ENCODE measurements around the gene NRDC.

The NRDC gene

GRCh38 chr1:51784997-51785421 lies 93.5 kb downstream of the NRDC start:
- H3K27ac Mint-ChIP-seq, result peak overlapping the region; percentile 64
- peaks cover 87% of the 10 kb centered on the region for H3K36me3 Mint-ChIP-seq
- H3K4me3 Mint-ChIP-seq, result no peak overlapping the region
- DNase-seq (ENCODE audit: low spot score in 2 of 2), result no peak
- ATAC-seq, result no peak
- no peaks in the 10 kb centered on the region for H3K4me1 Mint-ChIP-seq
- H3K9me3 Mint-ChIP-seq, result no peaks in the 10 kb centered on the region

GRCh38 chr1:51780927-51781326 lies 97.6 kb downstream of the NRDC start:
- peaks cover 84% of the 10 kb centered on the region for H3K36me3 Mint-ChIP-seq
- no peaks in the 10 kb centered on the region for H3K9me3 Mint-ChIP-seq
- no peak for ATAC-seq
- peak overlapping the region; percentile 26 for H3K27ac Mint-ChIP-seq
- H3K4me3 Mint-ChIP-seq, result no peak overlapping the region
- DNase-seq (ENCODE audit: low spot score in 2 of 2), result no peak
- no peaks in the 10 kb centered on the region for H3K4me1 Mint-ChIP-seq

- no peak overlapping the region for H3K27ac Mint-ChIP-seq
- no peak overlapping the region for H3K4me3 Mint-ChIP-seq
- no peak for DNase-seq (ENCODE audit: low spot score in 2 of 2)
- H3K9me3 Mint-ChIP-seq, result no peaks in the 10 kb centered on the region
- peaks cover 84% of the 10 kb centered on the region for H3K36me3 Mint-ChIP-seq
- H3K4me1 Mint-ChIP-seq, result peaks cover 14% of the 10 kb centered on the region
- ATAC-seq, result no peak
Observed at GRCh38 chr1:51776408-51776807, 102.1 kb downstream of the NRDC start.

GRCh38 chr1:51768971-51769588 lies 109.4 kb downstream of the NRDC start:
- no peak for DNase-seq (ENCODE audit: low spot score in 2 of 2)
- Mint-ChIP-seq H3K9me3 (no peaks in the 10 kb centered on the region), H3K27ac (no peak overlapping the region), H3K4me1 (peaks cover 21% of the 10 kb centered on the region), H3K4me3 (no peak overlapping the region), H3K36me3 (peaks cover 90% of the 10 kb centered on the region)
- ATAC-seq, result peak; percentile 51

GRCh38 chr1:51761351-51761750 lies 117.2 kb downstream of the NRDC start:
- Mint-ChIP-seq H3K27ac (no peak overlapping the region), H3K9me3 (no peaks in the 10 kb centered on the region), H3K36me3 (peaks cover 50% of the 10 kb centered on the region), H3K4me3 (no peak overlapping the region), H3K4me1 (peaks cover 9% of the 10 kb centered on the region)
- ATAC-seq, result no peak
- no peak for DNase-seq (ENCODE audit: low spot score in 2 of 2)

GRCh38 chr1:51760872-51761271 lies 117.7 kb downstream of the NRDC start:
- ATAC-seq, result no peak
- Mint-ChIP-seq H3K27ac (no peak overlapping the region), H3K36me3 (peaks cover 45% of the 10 kb centered on the region), H3K4me1 (peaks cover 9% of the 10 kb centered on the region), H3K9me3 (no peaks in the 10 kb centered on the region), H3K4me3 (no peak overlapping the region)
- DNase-seq (ENCODE audit: low spot score in 2 of 2), result no peak

GRCh38 chr1:51758310-51758709 lies 120.2 kb downstream of the NRDC start:
- Mint-ChIP-seq H3K36me3 (peaks cover 22% of the 10 kb centered on the region), H3K4me3 (no peak overlapping the region), H3K9me3 (no peaks in the 10 kb centered on the region), H3K27ac (no peak overlapping the region), H3K4me1 (peaks cover 9% of the 10 kb centered on the region)
- no peak for DNase-seq (ENCODE audit: low spot score in 2 of 2)
- no peak for ATAC-seq

- Mint-ChIP-seq H3K4me3 (no peak overlapping the region), H3K36me3 (peaks cover 7% of the 10 kb centered on the region), H3K4me1 (peaks cover 9% of the 10 kb centered on the region), H3K9me3 (no peaks in the 10 kb centered on the region), H3K27ac (no peak overlapping the region)
- peak; percentile 83 for ATAC-seq
- DNase-seq (ENCODE audit: low spot score in 2 of 2), result no peak
Observed at GRCh38 chr1:51756290-51756689, 122.2 kb downstream of the NRDC start.

GRCh38 chr1:51755437-51755836 lies 123.1 kb downstream of the NRDC start:
- ATAC-seq (no peak), DNase-seq (ENCODE audit: low spot score in 2 of 2) (no peak)
- Mint-ChIP-seq H3K4me1 (peaks cover 7% of the 10 kb centered on the region), H3K36me3 (peaks cover 6% of the 10 kb centered on the region), H3K4me3 (no peak overlapping the region), H3K27ac (no peak overlapping the region), H3K9me3 (no peaks in the 10 kb centered on the region)

- Mint-ChIP-seq H3K4me1 (no peaks in the 10 kb centered on the region), H3K36me3 (peaks cover 6% of the 10 kb centered on the region), H3K4me3 (no peak overlapping the region), H3K27ac (no peak overlapping the region), H3K9me3 (no peaks in the 10 kb centered on the region)
- ATAC-seq (no peak), DNase-seq (ENCODE audit: low spot score in 2 of 2) (no peak)
Observed at GRCh38 chr1:51754666-51755065, 123.9 kb downstream of the NRDC start.

- H3K27ac Mint-ChIP-seq, result no peak overlapping the region
Observed at GRCh38 chr1:51753969-51754368, 124.6 kb downstream of the NRDC start.

GRCh38 chr1:51752073-51752948 lies 126.2 kb downstream of the NRDC start:
- Mint-ChIP-seq H3K36me3 (peaks cover 25% of the 10 kb centered on the region), H3K9me3 (no peaks in the 10 kb centered on the region), H3K4me1 (no peaks in the 10 kb centered on the region), H3K4me3 (no peak overlapping the region), H3K27ac (no peak overlapping the region)
- DNase-seq (ENCODE audit: low spot score in 2 of 2), result no peak
- ATAC-seq, result no peak

More at GRCh38 chr1:51753969-51754368, 124.6 kb downstream of the NRDC start:
- ATAC-seq, result no peak
- Mint-ChIP-seq H3K4me3 (no peak overlapping the region), H3K36me3 (peaks cover 13% of the 10 kb centered on the region), H3K9me3 (no peaks in the 10 kb centered on the region), H3K4me1 (no peaks in the 10 kb centered on the region)
- no peak for DNase-seq (ENCODE audit: low spot score in 2 of 2)

GRCh38 chr1:51750729-51751128 lies 127.8 kb downstream of the NRDC start:
- Mint-ChIP-seq H3K36me3 (peaks cover 38% of the 10 kb centered on the region), H3K4me1 (no peaks in the 10 kb centered on the region), H3K4me3 (no peak overlapping the region), H3K9me3 (no peaks in the 10 kb centered on the region), H3K27ac (no peak overlapping the region)
- DNase-seq (ENCODE audit: low spot score in 2 of 2) (no peak), ATAC-seq (no peak)

GRCh38 chr1:51750218-51750617 lies 128.3 kb downstream of the NRDC start:
- peaks cover 38% of the 10 kb centered on the region for H3K36me3 Mint-ChIP-seq
- ATAC-seq (no peak), DNase-seq (ENCODE audit: low spot score in 2 of 2) (no peak)

GRCh38 chr1:51749151-51749550 lies 129.4 kb downstream of the NRDC start:
- H3K27ac Mint-ChIP-seq, result no peak overlapping the region

More at GRCh38 chr1:51750218-51750617, 128.3 kb downstream of the NRDC start:
- H3K27ac Mint-ChIP-seq, result no peak overlapping the region
- H3K4me3 Mint-ChIP-seq, result no peak overlapping the region
- no peaks in the 10 kb centered on the region for H3K9me3 Mint-ChIP-seq
- H3K4me1 Mint-ChIP-seq, result peaks cover under 1% of the 10 kb centered on the region

GRCh38 chr1:51745304-51745570 lies 133.3 kb downstream of the NRDC start:
- ATAC-seq (no peak), DNase-seq (ENCODE audit: low spot score in 2 of 2) (no peak)
- H3K9me3 Mint-ChIP-seq, result no peaks in the 10 kb centered on the region
- H3K27ac Mint-ChIP-seq, result no peak overlapping the region
- peaks cover 25% of the 10 kb centered on the region for H3K4me1 Mint-ChIP-seq
- peaks cover 32% of the 10 kb centered on the region for H3K36me3 Mint-ChIP-seq
- no peak overlapping the region for H3K4me3 Mint-ChIP-seq

More at GRCh38 chr1:51749151-51749550, 129.4 kb downstream of the NRDC start:
- ATAC-seq, result no peak
- no peak for DNase-seq (ENCODE audit: low spot score in 2 of 2)
- H3K36me3 Mint-ChIP-seq, result peaks cover 38% of the 10 kb centered on the region
- H3K4me1 Mint-ChIP-seq, result peaks cover 11% of the 10 kb centered on the region
- H3K4me3 Mint-ChIP-seq, result no peak overlapping the region
- H3K9me3 Mint-ChIP-seq, result no peaks in the 10 kb centered on the region
